GM19240 (cell line): ENCODE data around the gene CDKAL1.
"Not testable (repeated sequence)": the region's sequence is repeated elsewhere in the genome, so short reads cannot be mapped to it uniquely, and the experiment has no call there.

Experiments used
- DNase-seq: peaks from one replicate; pipeline ENCODE4 v3.0.0; 2011; ENCODE audit warnings: low spot score; ENCODE audit not compliant: insufficient read length

Gene CDKAL1

DNA sequence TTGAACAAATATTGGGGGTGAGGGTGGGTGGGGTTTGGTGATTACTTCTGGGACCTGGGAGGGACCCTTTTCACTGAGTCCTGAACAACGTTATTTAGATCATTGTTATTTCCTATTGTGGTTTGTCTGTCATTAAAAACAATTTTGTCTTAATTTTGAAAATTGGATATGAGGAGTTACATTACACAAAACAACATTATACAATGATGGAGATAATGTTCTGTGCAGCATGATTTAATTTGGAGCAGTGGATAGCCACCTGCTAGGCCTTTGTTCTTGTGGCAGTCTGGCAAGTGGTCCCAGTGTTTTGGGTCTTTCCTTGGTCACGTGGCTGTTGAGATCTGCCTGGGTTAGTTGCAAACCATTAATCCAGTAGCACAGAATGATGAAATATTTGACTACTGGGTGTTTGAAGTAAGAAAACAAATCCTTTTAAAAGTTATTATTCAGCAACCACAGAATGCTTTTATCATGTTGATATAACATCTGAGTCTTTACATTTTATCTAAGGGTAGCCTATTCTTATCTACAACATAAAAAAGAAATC is 172.8 kb downstream of the CDKAL1 start:
- no peak for DNase-seq

DNA sequence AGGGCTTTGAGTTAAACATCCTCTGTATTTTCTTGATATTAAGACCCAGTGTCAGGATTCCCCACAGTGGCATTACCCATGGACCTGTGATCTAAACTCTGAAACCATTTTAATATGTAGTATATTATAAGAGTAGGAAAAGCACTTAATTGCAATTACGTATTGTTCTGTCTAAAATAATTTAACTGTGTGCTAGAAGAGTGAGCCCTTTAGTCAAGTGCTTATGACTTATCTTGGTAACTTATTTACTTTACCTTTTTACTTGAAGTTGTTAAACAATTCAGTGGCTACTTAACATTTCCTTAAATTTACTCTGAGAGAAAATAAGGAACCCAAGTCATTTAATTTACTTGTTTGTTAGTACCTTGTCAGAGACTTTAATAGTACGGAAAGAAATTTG is 173.6 kb downstream of the CDKAL1 start:
- DNase-seq: no peak

DNA sequence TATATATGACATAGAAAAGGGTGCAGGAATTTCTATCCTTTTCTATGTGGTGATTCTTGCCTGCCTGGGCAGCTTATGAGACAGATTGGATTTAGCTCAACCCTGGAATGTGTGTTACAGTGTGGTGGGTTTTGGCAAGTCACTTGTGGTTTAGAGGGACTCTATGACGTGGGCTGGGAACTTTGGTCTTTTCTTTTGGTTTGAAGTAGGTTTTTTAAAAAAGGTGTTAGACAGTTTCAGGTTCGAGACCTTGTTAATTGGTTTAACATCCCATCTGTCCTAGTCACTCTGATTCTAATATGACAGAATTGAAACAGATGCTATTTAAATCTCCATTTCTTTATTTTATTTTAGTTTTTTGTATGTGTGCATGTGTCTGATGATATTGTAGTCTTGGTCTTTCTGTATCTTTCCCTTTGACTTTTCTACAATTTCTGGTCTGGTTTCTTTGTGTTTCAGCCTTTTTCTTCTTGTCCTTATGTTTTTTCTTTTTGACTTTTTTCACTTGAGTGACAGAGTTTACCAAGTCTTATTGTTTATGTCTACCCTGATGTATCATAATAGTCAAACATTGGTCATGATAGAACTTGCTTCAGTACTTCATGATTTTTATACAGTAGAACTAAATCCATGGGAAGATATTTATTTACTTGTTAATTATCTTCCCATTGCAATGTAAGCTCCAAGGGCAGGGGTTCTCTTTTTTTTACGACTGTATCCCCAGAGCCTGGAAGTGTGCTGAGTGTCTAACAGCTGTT is 174.3 kb downstream of the CDKAL1 start:
- DNase-seq: no peak

DNA sequence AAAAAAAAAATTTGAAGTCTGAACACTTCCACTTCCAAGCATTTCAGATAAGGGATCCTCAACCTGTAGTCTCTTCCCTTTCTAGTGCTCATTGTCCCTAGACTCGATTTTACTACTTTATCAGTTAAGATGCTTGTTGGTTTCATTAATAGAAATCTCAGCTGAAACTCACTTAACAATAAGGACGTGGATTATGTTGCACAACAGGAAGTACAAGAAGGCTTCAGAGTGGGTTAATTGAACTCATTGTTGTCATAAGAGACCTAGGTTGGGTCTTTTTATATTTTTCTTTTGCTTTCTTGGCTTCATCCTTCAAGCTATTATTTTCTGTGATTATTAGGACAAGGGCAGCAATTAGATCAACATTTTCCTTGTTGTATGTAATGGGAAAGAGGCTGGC is 175.2 kb downstream of the CDKAL1 start:
- DNase-seq: no peak

DNA sequence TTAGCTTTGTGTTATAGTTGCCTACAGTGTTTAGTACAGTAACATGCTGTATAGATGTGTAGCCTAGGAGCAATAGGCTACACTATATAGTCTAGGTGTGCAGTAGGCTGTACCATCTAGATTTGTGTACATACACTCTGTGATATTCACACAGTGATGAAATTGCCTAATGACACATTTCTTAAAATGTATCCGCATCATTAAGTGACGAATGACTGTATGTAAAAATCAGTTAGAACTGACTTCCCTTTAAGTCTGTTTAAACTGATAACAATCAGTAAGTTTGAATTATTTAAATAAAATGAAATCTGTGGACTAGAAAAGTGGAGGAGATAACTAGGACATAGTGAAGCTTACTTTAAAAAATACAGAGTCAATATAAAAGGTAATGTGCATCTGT is 176.1 kb downstream of the CDKAL1 start:
- DNase-seq: no peak

DNA sequence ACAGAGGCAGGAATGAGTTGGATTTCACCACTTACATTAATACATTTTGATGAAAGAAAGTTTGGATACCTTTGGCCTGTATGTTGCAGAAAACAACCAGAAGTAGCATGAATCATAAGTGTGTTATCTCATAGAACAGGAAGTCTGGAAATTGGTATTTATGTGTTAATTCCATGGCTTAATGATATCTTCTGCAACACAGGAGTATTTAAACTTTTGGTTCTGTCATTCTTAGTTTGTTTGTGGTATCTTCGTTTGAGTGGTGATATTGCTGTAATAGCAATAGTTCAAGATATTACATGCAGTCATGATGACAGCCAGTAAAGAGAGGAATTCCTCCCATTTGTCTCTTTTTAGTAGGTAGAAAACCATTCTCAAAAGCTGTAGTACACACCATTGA is 177.3 kb downstream of the CDKAL1 start:
- no peak for DNase-seq

DNA sequence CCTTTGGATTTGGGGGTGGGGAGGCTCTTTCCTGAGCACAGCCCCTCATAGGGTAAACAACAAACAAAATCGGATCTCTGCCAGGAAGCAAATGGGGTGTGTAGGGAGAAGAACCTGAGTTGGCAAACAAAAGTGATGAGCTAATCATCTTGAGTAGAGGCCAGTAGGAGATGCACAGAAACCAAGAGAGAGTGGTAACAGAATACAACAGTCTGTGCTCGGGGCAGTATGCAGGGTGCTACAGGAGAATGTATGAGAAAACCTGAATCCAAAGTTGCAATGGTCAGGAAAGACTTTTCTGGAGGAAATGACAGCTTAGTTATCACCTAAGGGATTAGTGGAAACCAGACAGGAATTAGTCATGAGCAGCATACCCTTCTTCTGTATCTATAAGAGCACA is 177.8 kb downstream of the CDKAL1 start:
- DNase-seq: no peak

DNA sequence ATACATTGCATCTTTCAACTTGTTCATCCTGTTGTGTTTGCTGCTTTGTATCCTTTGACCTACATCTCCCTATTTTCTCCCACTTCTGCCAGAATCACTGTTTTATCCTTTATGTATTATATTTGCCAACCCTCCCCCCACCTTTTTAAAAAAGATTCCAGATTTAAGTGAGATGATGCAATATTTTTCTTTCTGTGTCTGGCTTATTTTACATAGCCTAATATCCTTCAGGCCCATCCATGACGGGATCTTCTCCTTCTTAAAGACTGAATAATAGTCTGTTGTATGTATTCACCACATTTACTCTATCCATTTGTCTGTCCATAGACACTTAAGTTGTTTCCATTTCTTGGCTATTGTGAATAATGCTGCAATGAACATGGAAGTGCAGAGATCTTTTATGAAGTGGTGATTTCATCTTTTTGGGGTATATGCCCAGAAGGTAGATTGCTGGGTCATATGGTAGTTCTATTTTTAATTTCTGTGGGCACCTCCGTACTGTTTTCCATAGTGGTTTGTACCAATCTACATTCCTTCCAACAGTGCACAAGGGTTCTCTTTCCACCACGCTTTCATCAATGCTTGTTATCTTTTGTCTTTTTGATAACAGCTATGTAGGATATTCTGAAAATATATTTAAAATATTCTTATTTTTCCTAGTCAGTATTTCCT is 181.0 kb downstream of the CDKAL1 start:
- no peak for DNase-seq

DNA sequence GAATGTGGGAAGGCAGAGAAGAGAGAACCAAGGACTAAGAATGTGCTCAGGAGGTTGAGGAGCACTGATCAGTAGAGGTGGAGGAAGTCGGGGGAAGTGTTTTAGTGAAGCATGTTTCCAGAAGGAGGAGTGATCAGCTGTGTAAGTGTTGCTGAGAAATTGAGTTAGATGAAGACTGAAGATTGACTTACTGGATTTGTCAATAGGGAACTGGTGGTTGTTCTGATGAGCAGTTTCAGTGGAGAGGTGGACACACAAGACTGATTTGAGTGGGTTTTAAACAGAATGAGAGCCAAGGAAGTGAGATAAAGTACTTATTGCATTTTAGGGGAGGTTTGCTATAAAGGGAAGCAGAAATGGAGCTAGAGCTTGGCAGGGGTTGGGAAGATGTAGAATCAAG is 182.6 kb downstream of the CDKAL1 start:
- no peak for DNase-seq

DNA sequence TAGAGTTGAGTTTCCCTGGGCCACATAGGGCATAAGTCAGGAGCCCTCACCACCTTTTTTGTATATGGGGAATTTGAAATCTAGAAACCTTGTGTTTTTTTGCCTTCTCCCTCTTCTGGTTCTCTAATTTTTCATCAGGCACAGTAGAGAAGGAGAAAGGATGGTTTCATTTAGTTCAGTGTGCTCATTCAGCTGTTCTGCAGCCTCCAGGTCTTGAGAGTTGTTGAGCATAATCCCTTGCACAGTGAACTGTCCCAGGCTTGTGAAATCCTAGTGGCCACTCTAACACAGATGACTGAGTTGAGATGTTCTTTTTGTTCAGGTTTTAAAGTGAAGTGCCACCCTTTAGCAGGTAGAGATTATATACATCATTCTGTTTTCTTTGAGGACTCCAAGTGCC is 183.5 kb downstream of the CDKAL1 start:
- DNase-seq: no peak

DNA sequence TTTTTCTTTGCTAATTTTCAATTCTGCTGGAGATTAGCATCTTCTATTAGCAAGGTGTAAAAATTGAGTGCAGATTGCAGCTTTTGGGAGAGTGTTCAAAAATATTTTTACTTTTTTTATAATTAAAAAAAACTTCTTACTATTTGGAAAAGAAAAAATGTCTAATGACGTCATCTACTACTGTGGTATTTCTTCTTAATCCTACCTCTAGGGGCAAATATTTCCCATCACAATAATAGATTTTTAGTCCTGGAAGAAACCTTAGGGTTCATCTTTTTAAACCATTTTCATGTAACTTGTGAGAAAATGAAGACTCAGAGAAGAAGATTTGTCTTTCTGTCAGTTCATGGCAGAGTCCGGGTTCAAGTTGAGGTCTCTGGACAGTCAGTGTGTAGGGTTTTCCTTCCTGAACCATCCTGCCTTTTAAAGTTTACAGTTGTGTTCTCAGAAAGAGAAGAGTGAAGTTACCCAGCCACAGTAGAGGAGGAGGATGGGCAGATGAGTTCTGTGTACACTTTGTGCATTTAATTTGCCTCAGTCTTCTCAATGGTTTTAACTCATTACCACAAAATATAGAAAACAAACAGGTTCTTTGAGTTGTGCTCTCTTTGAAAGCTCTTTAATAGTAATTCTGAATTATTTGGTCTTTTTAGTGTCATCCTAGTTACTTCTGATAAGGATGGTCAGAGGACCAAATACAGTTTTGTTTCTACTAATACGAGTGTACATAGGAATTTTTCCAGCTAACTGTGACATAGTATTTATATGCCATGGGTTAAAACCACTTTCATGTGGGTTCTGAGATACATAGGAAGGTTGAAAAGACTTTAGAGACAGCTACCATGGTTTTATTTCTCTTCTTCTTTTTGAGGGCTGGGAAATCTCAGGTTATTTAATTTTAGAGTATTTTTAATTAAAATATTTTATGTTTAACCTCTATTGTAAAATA is 184.7 kb downstream of the CDKAL1 start:
- no peak for DNase-seq

DNA sequence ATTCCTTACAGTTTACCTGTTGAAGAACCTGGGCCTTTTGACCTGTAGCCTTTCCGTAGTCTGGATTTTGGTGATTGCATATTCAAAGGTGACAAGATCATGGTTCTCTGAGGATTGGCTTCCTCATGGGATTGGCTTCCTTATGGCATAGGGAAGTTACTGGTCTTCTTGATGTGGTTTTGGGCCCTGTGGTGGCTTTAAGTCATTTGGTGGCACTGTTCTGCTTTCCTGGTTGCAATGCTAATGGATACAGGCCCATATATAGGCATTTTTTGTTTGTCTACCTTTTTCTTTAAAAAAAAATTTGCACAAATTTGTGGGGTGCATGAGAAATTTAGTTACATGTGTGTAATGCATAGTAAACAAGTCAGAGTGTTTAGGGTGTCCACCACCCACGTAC is 185.7 kb downstream of the CDKAL1 start:
- no peak for DNase-seq

DNA sequence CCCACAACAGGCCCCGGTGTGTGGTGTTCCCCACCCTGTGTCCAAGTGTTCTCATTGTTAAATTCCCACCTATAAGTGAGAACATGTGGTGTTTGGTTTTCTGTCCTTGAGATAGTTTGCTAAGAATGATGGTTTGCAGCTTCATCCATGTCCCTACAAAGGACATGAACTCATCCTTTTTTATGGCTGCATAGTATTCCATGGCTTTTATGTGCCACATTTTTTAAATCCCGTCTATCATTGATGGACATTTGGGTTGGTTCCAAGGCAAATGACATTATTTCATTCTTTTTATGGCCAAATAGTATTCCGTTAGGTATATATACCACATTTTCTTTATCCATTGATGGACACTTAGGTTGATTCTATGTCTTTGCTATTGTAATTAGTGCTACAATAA is 186.9 kb downstream of the CDKAL1 start:
- DNase-seq: not testable (repeated sequence)

DNA sequence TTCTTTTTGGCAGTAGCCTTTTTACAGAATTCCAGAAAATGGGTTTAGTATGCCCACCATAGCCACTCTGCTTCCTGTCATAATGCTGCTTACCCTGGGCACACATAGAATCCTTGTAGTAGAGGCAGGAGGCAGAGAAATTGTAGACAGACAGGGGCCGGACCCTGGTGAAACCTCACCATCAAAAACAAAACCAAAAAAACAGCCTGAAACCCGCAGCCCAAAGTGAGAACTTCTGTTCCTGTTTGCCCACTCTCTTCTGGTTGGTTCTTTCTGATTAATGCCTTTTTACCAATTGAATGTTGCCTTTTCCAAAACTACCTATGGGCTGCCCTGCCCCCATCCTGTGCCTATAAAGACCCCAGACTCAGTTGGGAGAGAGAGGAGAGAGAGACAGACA is 188.2 kb downstream of the CDKAL1 start:
- no peak for DNase-seq

DNA sequence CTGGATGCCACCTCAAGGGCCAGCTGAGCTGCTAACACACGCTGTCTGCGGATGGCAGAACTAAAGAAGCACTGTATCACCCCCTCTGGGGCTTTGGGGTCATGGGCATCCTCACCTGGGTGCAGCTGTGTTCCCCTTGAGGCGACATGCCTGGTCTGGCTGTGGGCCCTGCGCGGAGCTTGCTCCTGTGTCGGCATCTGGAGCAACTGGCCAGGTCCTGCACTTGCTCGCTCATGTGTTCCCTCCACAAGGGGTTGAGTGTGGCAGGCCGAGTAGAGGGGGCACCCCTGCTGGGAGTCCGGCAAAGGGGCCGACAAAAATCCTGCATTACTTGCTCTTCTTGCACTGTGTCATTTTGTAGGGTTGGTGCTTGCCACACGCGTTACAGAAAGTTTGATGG is 189.0 kb downstream of the CDKAL1 start:
- DNase-seq: no peak

DNA sequence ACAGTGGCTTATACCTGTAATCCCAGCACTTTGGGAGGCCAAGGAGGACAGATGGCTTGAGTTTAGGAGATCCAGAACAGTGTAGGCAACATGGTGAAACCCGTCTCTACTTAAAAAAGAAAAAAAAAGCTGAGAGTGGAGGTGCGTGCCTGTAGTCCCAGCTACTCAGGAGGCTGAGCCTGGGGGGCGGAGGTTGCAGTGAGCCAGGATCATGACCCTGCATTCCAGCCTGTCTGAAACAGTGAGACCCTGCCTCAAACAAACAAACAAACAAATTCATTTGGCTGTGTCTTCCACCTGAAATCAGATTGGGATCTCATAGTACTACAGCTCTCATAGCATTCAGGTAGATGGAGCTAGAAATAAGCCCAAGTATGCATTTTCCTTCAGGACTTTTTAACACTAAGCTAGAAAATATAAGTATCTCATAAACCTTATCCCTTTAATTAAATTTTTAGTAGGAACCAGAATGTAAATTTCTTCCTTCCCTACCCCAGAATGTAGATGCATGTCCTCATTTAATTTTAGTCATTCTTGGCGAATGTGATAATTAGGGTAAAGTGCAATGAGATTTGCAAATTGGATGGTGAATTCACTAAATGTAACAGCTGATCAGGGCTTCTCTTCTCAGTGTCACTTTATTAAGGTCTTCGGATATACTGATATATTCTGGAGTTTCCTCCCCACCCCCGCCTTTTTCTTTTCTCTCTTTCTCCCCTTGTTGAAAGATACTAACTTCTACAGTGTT is 190.4 kb downstream of the CDKAL1 start:
- DNase-seq: no peak

DNA sequence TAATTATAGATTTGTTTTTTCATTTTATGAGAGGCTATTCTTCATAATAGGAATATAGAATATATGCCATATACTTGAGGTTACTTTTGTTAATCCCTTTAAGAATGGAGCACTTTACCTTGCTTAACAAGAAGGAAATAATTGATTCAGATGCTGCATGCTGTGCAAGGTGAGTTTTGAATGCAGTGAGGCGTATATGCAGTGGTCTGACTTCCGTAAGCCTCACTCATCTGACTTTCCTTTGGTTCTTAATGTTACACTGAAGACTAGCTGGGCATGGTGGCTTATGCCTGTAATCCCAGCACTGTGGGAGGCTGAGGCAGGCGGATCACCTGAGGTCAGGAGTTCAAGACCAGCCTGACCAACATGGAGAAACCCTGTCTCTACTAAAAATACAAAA is 191.0 kb downstream of the CDKAL1 start:
- not testable (repeated sequence) for DNase-seq

DNA sequence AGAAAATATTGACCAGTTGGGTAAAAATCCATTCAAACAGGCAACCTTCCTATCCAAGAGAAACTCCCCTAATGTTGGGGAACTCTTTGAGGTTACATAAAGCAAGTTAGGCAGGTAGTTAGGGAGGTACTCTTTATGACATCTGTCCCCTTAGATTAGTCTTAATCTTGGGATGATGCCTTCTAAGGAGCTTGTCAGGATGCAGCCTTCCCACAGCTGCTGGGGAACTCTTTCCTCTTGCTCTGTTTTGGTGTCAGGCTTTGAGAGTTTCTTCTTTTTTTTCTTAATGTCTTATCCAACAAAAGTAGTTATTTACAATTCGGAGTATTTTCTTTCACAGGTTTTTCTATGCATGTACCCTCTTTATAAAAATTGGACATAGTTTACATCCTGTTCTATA is 194.8 kb downstream of the CDKAL1 start:
- no peak for DNase-seq

DNA sequence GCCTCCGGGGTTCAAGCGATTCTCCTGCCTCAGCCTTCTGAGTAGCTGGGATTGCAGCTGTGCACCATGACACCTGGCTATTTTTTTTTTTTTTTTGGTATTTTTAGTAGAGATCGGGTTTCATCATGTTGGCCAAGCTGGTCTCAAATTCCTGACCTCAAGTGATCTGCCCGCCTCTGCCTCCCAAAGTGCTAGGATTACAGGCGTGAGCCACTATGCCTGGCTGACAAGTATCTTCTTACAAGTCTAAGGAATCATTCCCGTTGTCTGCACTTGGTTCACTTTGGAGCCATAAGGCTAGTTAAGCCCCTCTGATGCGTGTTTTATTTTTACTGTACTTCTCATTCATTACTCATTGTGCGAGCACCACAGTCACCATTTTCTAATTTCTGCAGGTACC is 198.1 kb downstream of the CDKAL1 start:
- not testable (repeated sequence) for DNase-seq

DNA sequence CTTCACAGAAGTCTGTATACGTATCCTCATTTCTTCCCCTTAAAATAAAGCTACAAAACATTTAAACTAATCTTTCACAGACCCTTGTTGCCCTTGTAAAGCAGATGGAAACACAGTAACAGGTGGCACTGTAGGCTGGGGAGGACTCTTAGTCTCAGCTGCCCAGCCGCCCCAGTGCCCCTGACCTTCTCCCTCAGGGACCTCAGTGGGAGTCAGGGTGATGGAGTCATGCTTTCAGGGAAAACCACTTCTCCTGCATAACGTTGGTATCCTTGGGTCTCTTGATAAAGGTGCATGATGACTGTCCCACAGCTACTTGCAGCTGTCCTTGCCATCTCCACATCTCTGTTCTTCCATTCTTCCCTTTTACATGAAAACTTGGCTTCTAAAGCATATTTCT is 198.6 kb downstream of the CDKAL1 start:
- no peak for DNase-seq

DNA sequence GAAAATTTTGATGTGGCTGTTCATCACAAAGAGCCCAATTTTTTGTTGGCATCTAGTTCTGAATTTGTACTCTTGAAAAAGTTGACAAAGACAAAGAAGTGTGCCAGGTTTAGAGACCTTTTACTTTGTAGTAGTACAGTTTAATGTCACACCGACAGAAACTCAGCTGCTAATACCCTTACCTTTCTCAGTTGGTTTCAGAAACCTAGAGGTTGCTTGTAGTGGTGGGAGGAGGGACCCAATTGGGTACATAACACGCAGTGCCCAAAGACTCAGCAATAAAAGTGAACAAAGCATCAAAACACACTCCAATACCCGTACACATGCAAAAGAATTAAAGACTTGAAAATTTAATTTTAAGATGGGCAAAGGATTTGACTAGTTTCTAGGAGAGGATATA is 203.7 kb downstream of the CDKAL1 start:
- DNase-seq: no peak
